HL-60 (cell line): ENCODE results near the gene TGFBR1.

ENCODE experiments used
- REST ChIP-seq: IDR thresholded peaks from 2 replicates; pipeline ENCODE4 v1.6.1; 2012; ENCODE audit warnings: low read depth; ENCODE audit not compliant: insufficient replicate concordance
- TF ChIP-seq, protein P1 (sequence below): IDR thresholded peaks from one replicate; pipeline ENCODE4 v1.5.1; 2011; ENCODE audit warnings: low read length, control low read depth, inconsistent platforms; ENCODE audit not compliant: insufficient read depth

DNA sequence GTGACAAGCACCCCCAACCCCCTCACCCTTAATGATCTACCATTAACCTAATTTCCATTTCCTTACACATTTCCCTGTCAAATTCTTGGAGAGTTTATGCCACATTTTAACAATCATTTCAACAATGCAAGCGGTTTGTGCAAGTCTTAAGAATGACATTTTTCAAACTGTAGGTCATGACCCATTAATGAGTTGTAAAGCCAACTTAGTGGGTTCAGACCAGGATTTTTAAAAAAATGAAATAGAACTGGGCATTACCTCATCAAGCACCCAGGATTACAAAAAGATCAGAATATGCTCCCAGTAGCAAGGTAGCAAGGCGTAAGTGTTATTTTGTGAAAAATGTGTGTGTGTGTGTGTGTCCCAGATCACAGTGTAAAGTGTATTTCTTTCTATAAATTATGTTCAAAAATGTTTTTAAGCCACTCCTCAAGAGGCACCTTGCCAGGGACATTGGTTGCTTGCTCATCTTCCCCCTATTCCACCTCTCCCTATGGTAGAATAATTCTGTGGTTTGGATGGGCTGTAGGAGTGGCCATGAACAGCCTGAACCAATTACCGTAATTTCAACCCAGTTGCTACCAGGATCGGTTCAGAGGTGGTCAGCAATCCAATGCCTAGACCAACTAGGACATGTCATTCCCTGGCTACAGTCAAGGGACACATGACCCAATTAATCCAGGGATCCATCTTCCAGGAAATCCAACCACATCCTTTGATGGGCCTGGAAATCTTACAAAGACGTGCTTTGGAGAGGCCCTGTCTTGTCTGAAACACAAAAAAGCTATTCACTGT is 14.4 kb upstream of the TGFBR1 start:
- TF ChIP-seq REST: no peak
- TF ChIP-seq, protein P1, sequence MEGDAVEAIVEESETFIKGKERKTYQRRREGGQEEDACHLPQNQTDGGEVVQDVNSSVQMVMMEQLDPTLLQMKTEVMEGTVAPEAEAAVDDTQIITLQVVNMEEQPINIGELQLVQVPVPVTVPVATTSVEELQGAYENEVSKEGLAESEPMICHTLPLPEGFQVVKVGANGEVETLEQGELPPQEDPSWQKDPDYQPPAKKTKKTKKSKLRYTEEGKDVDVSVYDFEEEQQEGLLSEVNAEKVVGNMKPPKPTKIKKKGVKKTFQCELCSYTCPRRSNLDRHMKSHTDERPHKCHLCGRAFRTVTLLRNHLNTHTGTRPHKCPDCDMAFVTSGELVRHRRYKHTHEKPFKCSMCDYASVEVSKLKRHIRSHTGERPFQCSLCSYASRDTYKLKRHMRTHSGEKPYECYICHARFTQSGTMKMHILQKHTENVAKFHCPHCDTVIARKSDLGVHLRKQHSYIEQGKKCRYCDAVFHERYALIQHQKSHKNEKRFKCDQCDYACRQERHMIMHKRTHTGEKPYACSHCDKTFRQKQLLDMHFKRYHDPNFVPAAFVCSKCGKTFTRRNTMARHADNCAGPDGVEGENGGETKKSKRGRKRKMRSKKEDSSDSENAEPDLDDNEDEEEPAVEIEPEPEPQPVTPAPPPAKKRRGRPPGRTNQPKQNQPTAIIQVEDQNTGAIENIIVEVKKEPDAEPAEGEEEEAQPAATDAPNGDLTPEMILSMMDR: no peak
